Cardiac muscle cell (in vitro differentiated cells and primary cell): ENCODE measurements around the gene RFPL1. TPM values are rescaled to one million over a fixed set of nuclear protein-coding genes. Genes with fewer than 3 reads are reported as not detected.
"Not testable (repeated sequence)": the region's sequence is repeated elsewhere in the genome, so short reads cannot be mapped to it uniquely, and the experiment has no call there.

Experiments used
- DNase-seq, 2 donors: peaks; one replicate each; pipeline versions ENCODE4 v3.0.0 to v3.0.0-alpha.2; 2010 to 2017; ENCODE audit warnings: low read depth in 1 of 2, low spot score in 1 of 2
- H3K27ac ChIP-seq: fragments of 200-600 bp; sonication (generic); 2 replicates; pipeline ENCODE4 v1.5.1; 2016
- H3K27me3 ChIP-seq: fragments of 200-600 bp; sonication (generic); 2 replicates; pipeline ENCODE4 v1.6.0; 2016; ENCODE audit warnings: control low read depth
- H3K36me3 ChIP-seq: fragments of 200-600 bp; sonication (generic); 2 replicates; pipeline ENCODE4 v1.5.1; 2016; ENCODE audit warnings: control low read depth
- H3K4me1 ChIP-seq: fragments of 200-600 bp; sonication (generic); 2 replicates; pipeline ENCODE4 v1.8.1; 2017; ENCODE audit warnings: low read depth, mild to moderate bottlenecking, mixed run types
- H3K4me3 ChIP-seq: fragments of 200-600 bp; sonication (generic); 2 replicates; pipeline ENCODE4 v1.5.1; 2016; ENCODE audit warnings: mild to moderate bottlenecking
- H3K9me3 ChIP-seq: fragments of 200-600 bp; sonication (generic); 2 replicates; pipeline ENCODE4 v1.5.1; 2017; ENCODE audit warnings: low read depth, mild to moderate bottlenecking, control low read depth
- polyA plus RNA-seq: library from polyadenylated mRNA; unstranded; fragments of >200 nt; fragmentation: Nextera tagmentation; extraction: Ambion mirVana; gene quantifications from 2 replicates; pipeline ENCODE4 v1.2.1, GENCODE V29; 2016
- total RNA-seq: library from RNA; depleted of rRNA; stranded (reverse); fragments of >200 nt; gene quantifications from 2 replicates; pipeline ENCODE4 v1.2.3, GENCODE V29; 2016
- TF ChIP-seq, protein P1 (sequence below): IDR thresholded peaks from 2 replicates; pipeline ENCODE4 v1.5.1; 2012; ENCODE audit warnings: low read depth, mild to moderate bottlenecking, low read length

The RFPL1 gene
- total and polyA plus RNA-seq, 2 experiments from 2014 or later: not detected

DNA sequence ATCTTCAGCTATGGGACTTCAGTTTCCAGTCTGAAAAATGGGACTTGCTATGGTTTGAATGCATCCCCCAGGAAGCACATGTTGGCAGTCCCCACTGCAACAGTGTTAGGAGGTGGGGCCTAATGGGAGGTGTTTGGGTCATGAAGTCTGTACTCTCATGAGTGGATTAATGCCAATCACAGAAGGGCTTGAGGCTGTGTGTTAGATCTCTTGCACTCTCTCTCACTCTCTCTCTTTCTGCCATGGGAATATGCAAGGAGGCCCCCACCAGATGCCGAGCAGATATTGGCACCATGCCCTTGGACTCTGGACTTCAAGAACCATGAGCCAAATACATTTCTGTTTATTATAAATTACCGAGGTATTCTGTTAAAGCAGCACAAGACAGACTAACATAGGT is 42.3 kb upstream of the RFPL1 start:
- Histone ChIP-seq H3K9me3 (no peaks in the 10 kb centered on the region), H3K36me3 (no peaks in the 10 kb centered on the region), H3K4me1 (peaks cover 6% of the 10 kb centered on the region), H3K27ac (no peak overlapping the region), H3K4me3 (no peak overlapping the region), H3K27me3 (no peaks in the 10 kb centered on the region)
- no peak for DNase-seq
- TF ChIP-seq, protein P1, sequence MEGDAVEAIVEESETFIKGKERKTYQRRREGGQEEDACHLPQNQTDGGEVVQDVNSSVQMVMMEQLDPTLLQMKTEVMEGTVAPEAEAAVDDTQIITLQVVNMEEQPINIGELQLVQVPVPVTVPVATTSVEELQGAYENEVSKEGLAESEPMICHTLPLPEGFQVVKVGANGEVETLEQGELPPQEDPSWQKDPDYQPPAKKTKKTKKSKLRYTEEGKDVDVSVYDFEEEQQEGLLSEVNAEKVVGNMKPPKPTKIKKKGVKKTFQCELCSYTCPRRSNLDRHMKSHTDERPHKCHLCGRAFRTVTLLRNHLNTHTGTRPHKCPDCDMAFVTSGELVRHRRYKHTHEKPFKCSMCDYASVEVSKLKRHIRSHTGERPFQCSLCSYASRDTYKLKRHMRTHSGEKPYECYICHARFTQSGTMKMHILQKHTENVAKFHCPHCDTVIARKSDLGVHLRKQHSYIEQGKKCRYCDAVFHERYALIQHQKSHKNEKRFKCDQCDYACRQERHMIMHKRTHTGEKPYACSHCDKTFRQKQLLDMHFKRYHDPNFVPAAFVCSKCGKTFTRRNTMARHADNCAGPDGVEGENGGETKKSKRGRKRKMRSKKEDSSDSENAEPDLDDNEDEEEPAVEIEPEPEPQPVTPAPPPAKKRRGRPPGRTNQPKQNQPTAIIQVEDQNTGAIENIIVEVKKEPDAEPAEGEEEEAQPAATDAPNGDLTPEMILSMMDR: no peak

DNA sequence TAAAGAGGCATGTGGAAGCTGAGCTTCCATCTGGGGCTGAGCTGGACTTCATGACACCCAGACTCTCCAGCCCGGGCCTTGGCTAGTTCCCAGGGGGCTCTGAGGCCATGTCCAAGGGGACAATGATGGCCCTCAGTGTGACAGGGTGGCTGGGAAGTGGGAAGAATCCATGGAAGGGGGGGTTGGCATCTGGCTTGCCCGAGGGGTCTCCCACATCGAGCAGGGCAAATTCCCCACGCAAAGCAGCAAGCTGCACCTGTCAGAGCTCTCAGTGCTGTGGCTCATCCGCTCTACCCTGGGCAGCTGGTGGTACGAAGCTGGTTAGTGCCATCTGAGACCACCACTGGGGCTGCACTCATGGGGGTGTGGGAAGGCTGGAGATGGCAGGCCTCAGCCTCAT is 40.6 kb upstream of the RFPL1 start:
- Histone ChIP-seq H3K27ac (no peak overlapping the region), H3K4me1 (peaks cover 6% of the 10 kb centered on the region), H3K4me3 (no peak overlapping the region), H3K36me3 (no peaks in the 10 kb centered on the region), H3K27me3 (no peaks in the 10 kb centered on the region), H3K9me3 (no peaks in the 10 kb centered on the region)
- no peak for DNase-seq
- TF ChIP-seq, protein P1: no peak

- H3K9me3 ChIP-seq: no peaks in the 10 kb centered on the region
- no peak for DNase-seq
- H3K27me3 ChIP-seq: no peaks in the 10 kb centered on the region
- H3K4me1 ChIP-seq: no peaks in the 10 kb centered on the region
- TF ChIP-seq, protein P1: no peak
- no peak overlapping the region for H3K27ac ChIP-seq
- H3K36me3 ChIP-seq: no peaks in the 10 kb centered on the region
- H3K4me3 ChIP-seq: no peak overlapping the region
Observed at GRCh38 chr22:29400576-29400975, 37.8 kb upstream of the RFPL1 start.

GRCh38 chr22:29401538-29401937 is 36.8 kb upstream of the RFPL1 start:
- not testable (repeated sequence) for H3K36me3 ChIP-seq, H3K9me3 ChIP-seq, H3K27ac ChIP-seq, H3K27me3 ChIP-seq, H3K4me1 ChIP-seq, DNase-seq, H3K4me3 ChIP-seq

DNA sequence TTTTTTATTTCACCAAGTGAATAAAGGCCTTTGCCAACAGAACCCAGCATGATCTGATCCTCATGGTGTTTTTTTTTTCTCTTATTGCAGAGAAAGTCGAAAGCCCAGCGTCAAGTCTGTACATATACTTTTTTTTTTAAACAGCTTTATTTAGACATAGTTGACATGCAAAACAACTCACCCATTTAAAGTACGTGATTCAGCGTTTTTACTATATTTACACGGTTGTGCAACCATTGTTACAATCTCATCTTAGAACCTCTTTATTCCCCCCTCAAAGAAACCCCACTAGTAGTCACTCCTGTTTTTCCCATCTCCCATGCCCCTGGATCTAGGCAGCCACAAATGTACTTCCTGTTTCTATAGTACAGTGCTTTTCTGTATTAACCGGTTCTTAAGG is 29.4 kb upstream of the RFPL1 start:
- TF ChIP-seq, protein P1: no peak
- Histone ChIP-seq H3K4me1 (no peaks in the 10 kb centered on the region), H3K36me3 (no peaks in the 10 kb centered on the region), H3K27ac (no peak overlapping the region), H3K9me3 (no peaks in the 10 kb centered on the region), H3K27me3 (no peaks in the 10 kb centered on the region), H3K4me3 (no peak overlapping the region)
- no peak for DNase-seq

DNA sequence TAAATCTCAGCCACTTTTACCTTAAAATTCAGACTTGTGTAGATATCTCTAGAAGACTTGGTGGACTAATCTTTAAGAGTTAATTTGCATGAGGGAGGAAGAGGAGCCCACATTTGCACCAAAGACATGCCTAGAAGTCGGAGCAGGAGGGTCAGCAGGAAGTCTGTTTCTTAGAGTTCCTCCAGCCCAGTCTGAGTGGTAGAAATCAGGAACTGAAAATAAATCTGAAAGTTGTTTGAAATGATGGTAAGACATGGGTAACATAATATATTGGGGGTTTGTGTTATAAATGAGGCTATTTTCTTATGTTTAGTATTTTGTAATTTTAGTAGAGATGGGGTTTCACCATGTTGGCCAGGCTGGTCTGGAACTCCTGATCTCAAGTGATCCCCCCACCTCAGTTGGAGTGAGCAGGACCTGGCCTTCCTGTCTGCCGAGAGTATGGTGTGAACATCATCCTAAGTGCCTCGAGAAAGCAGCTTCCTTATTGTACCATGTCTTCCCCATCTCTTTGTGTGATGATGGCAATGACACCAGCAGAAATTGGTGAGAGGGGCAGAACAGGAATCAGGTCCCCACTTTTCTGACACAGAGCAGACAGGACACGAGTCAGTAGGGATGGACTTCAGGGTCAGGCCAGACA is 26.7 kb upstream of the RFPL1 start:
- not testable (repeated sequence) for DNase-seq, H3K4me1 ChIP-seq, H3K27ac ChIP-seq, H3K27me3 ChIP-seq, H3K9me3 ChIP-seq, H3K4me3 ChIP-seq, H3K36me3 ChIP-seq

GRCh38 chr22:29412772-29413171 is 25.6 kb upstream of the RFPL1 start:
- not testable (repeated sequence) for H3K9me3 ChIP-seq, DNase-seq, H3K4me3 ChIP-seq, H3K36me3 ChIP-seq, H3K27me3 ChIP-seq, H3K4me1 ChIP-seq, H3K27ac ChIP-seq
- TF ChIP-seq, protein P1: peak; percentile 46

DNA sequence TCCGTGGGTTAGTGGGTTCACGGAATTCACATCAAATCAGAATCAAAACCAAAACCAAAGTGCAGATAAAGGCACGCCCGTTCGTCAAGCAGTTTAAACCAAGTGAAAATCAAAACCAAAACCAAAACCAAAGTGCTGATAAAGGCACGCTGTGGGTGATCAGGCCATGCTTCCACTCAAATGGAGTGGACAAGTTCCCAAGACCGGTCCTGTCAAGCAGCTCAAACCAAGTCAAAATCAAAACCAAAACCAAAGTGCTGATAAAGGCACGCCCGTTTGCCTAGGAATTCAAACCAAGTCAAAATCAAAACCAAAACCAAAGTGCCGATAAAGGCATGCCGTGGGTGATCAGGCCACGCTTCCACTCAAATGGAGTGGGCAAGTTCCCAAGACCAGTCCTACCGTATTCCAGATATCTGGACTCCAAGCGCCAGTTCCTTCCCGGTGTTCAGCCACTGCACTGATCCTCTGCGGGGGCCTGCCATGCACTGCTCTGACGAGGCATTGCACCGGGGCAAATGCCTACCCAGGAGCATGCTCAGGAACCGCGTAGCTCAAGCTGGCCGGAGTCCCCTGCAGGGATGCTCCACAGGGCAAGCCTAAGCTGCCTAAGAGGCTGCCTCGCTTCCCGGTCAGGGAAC is 23.3 kb upstream of the RFPL1 start:
- H3K36me3 ChIP-seq, H3K4me1 ChIP-seq, H3K27ac ChIP-seq, H3K4me3 ChIP-seq, H3K9me3 ChIP-seq, H3K27me3 ChIP-seq: not testable (repeated sequence)
- DNase-seq: peak in 1 of 2 donors; percentile 25

DNA sequence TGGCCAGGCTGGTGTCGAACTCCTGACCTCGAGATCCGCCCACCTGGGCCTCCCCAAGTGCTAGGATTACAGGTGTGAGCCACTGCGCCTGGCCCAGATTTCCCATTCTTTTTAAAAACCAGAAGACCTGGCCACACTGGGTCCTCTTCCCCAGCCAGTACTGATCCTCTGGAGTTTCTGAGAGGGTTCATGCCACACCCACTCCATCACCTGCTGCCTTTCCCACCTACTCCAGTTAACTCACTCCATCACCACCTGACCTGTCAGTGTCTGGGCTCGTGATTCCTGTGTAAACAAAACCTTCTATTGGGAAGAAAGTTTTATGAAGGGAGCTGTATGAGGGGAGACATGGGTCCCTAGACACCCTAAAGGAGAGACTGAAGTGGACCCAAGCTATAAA is 19.7 kb upstream of the RFPL1 start:
- not testable (repeated sequence) for H3K27ac ChIP-seq, H3K36me3 ChIP-seq, DNase-seq, H3K4me3 ChIP-seq, H3K9me3 ChIP-seq, H3K4me1 ChIP-seq, H3K27me3 ChIP-seq
